H9 (cell line): ENCODE data around the gene RAB40B. TPM values are rescaled to one million over a fixed set of nuclear protein-coding genes. Genes with fewer than 3 reads are reported as not detected.

Experiments used
- DNase-seq: peaks from one replicate; pipeline ENCODE4 v3.0.0-alpha.2; 2017
- H2AFZ ChIP-seq: one replicate; pipeline ENCODE4 v1.6.1; 2013; ENCODE audit warnings: mild to moderate bottlenecking, low read length, control low read depth, moderate library complexity
- H2AK5ac ChIP-seq: 2 replicates; pipeline ENCODE4 v1.6.1; 2013; ENCODE audit warnings: low read length, control low read depth, mixed read lengths; ENCODE audit not compliant: insufficient read length
- H2BK120ac ChIP-seq: one replicate; pipeline ENCODE4 v1.6.1; 2013; ENCODE audit warnings: low read depth, mild to moderate bottlenecking, low read length, control low read depth, inconsistent platforms; ENCODE audit not compliant: poor library complexity, severe bottlenecking
- H2BK12ac ChIP-seq: 2 replicates; pipeline ENCODE4 v1.6.1; 2013; ENCODE audit warnings: low read length, control low read depth, mixed read lengths, low read depth; ENCODE audit not compliant: insufficient read length
- H2BK15ac ChIP-seq: 2 replicates; pipeline ENCODE4 v1.6.1; 2013; ENCODE audit warnings: low read depth, low read length, control low read depth
- H2BK20ac ChIP-seq: one replicate; pipeline ENCODE4 v1.6.1; 2013; ENCODE audit warnings: low read depth, mild to moderate bottlenecking, low read length, control low read depth, inconsistent platforms; ENCODE audit not compliant: poor library complexity, severe bottlenecking
- H2BK5ac ChIP-seq: 2 replicates; pipeline ENCODE4 v1.6.1; 2013; ENCODE audit warnings: low read length, control low read depth, mixed read lengths; ENCODE audit not compliant: insufficient read length
- H3K14ac ChIP-seq: 2 replicates; pipeline ENCODE4 v1.6.1; 2013; ENCODE audit warnings: low read length, control low read depth; ENCODE audit not compliant: insufficient read depth
- H3K18ac ChIP-seq: 2 replicates; pipeline ENCODE4 v1.6.1; 2013; ENCODE audit warnings: low read depth, mild to moderate bottlenecking, mixed read lengths, low read length, control low read depth; ENCODE audit not compliant: insufficient read length
- H3K23ac ChIP-seq: 2 replicates; pipeline ENCODE4 v1.6.1; 2013; ENCODE audit warnings: low read length, control low read depth, mixed read lengths, low read depth; ENCODE audit not compliant: insufficient read length
- H3K23me2 ChIP-seq: 2 replicates; pipeline ENCODE4 v1.6.1; 2013; ENCODE audit warnings: low read depth, mild to moderate bottlenecking, mixed read lengths, low read length, control low read depth; ENCODE audit not compliant: insufficient read length, poor library complexity, severe bottlenecking
- H3K27ac ChIP-seq: 2 replicates; pipeline ENCODE4 v1.5.1; 2013; ENCODE audit warnings: low read length, control low read depth, mixed read lengths, low read depth; ENCODE audit not compliant: insufficient read length
- H3K27me3 ChIP-seq: 2 replicates; pipeline ENCODE4 v1.6.1; 2013; ENCODE audit warnings: low read length, control low read depth, inconsistent platforms; ENCODE audit not compliant: insufficient read depth
- H3K4ac ChIP-seq: 2 replicates; pipeline ENCODE4 v1.6.1; 2013; ENCODE audit warnings: low read depth, mild to moderate bottlenecking, control low read depth, inconsistent platforms, low read length, moderate library complexity
- H3K4me1 ChIP-seq: 2 replicates; pipeline ENCODE4 v1.6.1; 2013; ENCODE audit warnings: low read length, control low read depth, inconsistent platforms; ENCODE audit not compliant: insufficient read depth
- H3K4me2 ChIP-seq: 2 replicates; pipeline ENCODE4 v1.6.1; 2013; ENCODE audit warnings: low read length, control low read depth, mixed read lengths; ENCODE audit not compliant: insufficient read length, insufficient read depth
- H3K56ac ChIP-seq: 2 replicates; pipeline ENCODE4 v1.6.1; 2013; ENCODE audit warnings: low read depth, mild to moderate bottlenecking, mixed read lengths, low read length, control low read depth; ENCODE audit not compliant: insufficient read length
- H3K79me1 ChIP-seq: 2 replicates; pipeline ENCODE4 v1.6.1; 2013; ENCODE audit warnings: low read depth, mild to moderate bottlenecking, moderate library complexity, low read length, control low read depth, inconsistent platforms; ENCODE audit not compliant: insufficient read depth, poor library complexity, severe bottlenecking
- H3K79me2 ChIP-seq: 2 replicates; pipeline ENCODE4 v1.6.1; 2013; ENCODE audit warnings: low read length, control low read depth, inconsistent platforms; ENCODE audit not compliant: insufficient read depth
- H3K9ac ChIP-seq: 2 replicates; pipeline ENCODE4 v1.6.1; 2013; ENCODE audit warnings: low read length, control low read depth, mixed read lengths; ENCODE audit not compliant: insufficient read length; ENCODE audit errors: extremely low read depth
- H3K9me3 ChIP-seq: one replicate; pipeline ENCODE4 v1.6.1; 2013; ENCODE audit warnings: low read depth, low read length, inconsistent platforms; ENCODE audit not compliant: control insufficient read depth
- H3T11ph ChIP-seq: one replicate; pipeline ENCODE4 v1.6.1; 2013; ENCODE audit warnings: mild to moderate bottlenecking, low read length, control low read depth, inconsistent platforms
- H4K20me1 ChIP-seq: one replicate; pipeline ENCODE4 v1.6.1; 2013; ENCODE audit not compliant: control insufficient read depth, insufficient read length, insufficient read depth
- H4K5ac ChIP-seq: 2 replicates; pipeline ENCODE4 v1.6.1; 2013; ENCODE audit warnings: low read depth, mild to moderate bottlenecking, mixed read lengths, low read length, control low read depth; ENCODE audit not compliant: insufficient read length
- H4K8ac ChIP-seq: replicated peaks from 2 replicates; pipeline ENCODE4 v1.6.1; 2013; ENCODE audit warnings: low read length, control low read depth, mixed read lengths, low read depth; ENCODE audit not compliant: insufficient read length
- H4K91ac ChIP-seq: 2 replicates; pipeline ENCODE4 v1.6.1; 2013; ENCODE audit warnings: low read depth, mild to moderate bottlenecking, moderate library complexity, mixed read lengths, low read length, control low read depth; ENCODE audit not compliant: insufficient read length
- H3K27ac Mint-ChIP-seq, 3 experiments: 2 replicates in 2 of 3; 3 replicates in 1 of 3; pipeline ENCODE4 v1.8.0; 2020 to 2021; ENCODE audit warnings: mixed read lengths in 3 of 3, mild to moderate bottlenecking in 1 of 3, moderate library complexity in 1 of 3
- H3K27me3 Mint-ChIP-seq: 2 replicates; pipeline ENCODE4 v1.8.0; 2021; ENCODE audit warnings: low read depth, mild to moderate bottlenecking, moderate library complexity, mixed read lengths
- H3K36me3 Mint-ChIP-seq, 3 experiments: 2 replicates in 2 of 3; 3 replicates in 1 of 3; pipeline ENCODE4 v1.8.0; 2020 to 2021; ENCODE audit warnings: low read depth in 3 of 3, mixed read lengths in 3 of 3; ENCODE audit not compliant: insufficient read depth in 1 of 3
- H3K4me1 Mint-ChIP-seq, 2 experiments: 2 replicates each; pipeline ENCODE4 v1.8.0; 2020; ENCODE audit warnings: mixed read lengths in 2 of 2
- H3K4me3 Mint-ChIP-seq, 2 experiments: 2 replicates in 1 of 2; 3 replicates in 1 of 2; pipeline ENCODE4 v1.8.0; 2020 to 2021; ENCODE audit warnings: mild to moderate bottlenecking in 2 of 2, mixed read lengths in 2 of 2, moderate library complexity in 1 of 2
- H3K9me3 Mint-ChIP-seq, 2 experiments: 2 replicates in 1 of 2; 3 replicates in 1 of 2; pipeline ENCODE4 v1.8.0; 2020; ENCODE audit warnings: mild to moderate bottlenecking in 2 of 2, mixed read lengths in 2 of 2, moderate library complexity in 1 of 2
- WGBS: extraction: QIAGEN DNeasy Blood & Tissue Kit; methylation state at CpG from one replicate; pipeline ENCODE4 v1.1.7; 2013; ENCODE audit warnings: missing lambda C conversion rate, low lambda C conversion rate, mixed read lengths; ENCODE audit not compliant: insufficient read length; ENCODE audit errors: extremely low coverage; 5-methylcytosine and 5-hydroxymethylcytosine counted together
- total RNA-seq: library from RNA; stranded (reverse); gene quantifications from 2 replicates; pipeline ENCODE4 v1.2.1, GENCODE V29; 2021
- TF ChIP-seq, protein P1 (sequence below): fragments of 200-600 bp; sonication (generic); conservative IDR thresholded peaks from 3 replicates; pipeline ENCODE4 v1.8.0; 2021; ENCODE audit warnings: antibody characterized with exemption, mild to moderate bottlenecking

Gene RAB40B
- total RNA-seq, 1 experiment from 2014 or later = 3.5 TPM

DNA sequence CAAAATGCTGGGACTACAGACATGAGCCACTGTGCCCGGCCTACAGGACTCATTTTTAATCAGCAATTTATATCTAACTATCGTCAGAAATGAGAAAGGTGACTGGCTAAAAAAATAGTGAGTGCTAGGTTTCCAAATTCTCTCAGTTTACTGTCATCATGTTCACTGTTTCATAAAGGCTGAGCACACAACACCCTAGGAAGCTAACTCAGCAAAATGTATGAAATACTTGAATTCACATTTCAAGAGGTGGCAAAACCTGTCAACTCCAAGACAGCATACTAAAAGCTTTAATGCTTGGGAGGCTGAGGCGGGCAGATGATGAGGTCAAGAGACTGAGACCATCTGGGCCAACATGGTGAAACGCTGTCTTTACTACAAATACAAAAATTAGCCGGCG, 67.0 kb downstream of the RAB40B start:
- no peak for DNase-seq
- H3T11ph ChIP-seq = no peak overlapping the region
- H3K23me2 ChIP-seq = no peaks in the 10 kb centered on the region
- H2BK12ac ChIP-seq = no peak overlapping the region
- no peaks in the 10 kb centered on the region for H4K20me1 ChIP-seq
- H2AFZ ChIP-seq = no peak overlapping the region
- H3K79me1 ChIP-seq = peaks cover 12% of the 10 kb centered on the region
- H3K27me3 Mint-ChIP-seq = no peaks in the 10 kb centered on the region
- no peak overlapping the region for H4K5ac ChIP-seq
- H3K9me3 ChIP-seq = no peaks in the 10 kb centered on the region
- H3K27ac Mint-ChIP-seq = no peak overlapping the region
- peaks cover under 1% of the 10 kb centered on the region in 2 experiments; a peak in 2 of 4 replicates for H3K4me1 Mint-ChIP-seq
- no peak overlapping the region for H2BK120ac ChIP-seq
- no peak overlapping the region for H3K9ac ChIP-seq
- no peak overlapping the region for H4K8ac ChIP-seq
- no peak overlapping the region for H3K18ac ChIP-seq
- H3K27ac ChIP-seq = no peak overlapping the region
- no peak overlapping the region for H3K4me3 Mint-ChIP-seq
- no peak overlapping the region for H3K4ac ChIP-seq
- H3K56ac ChIP-seq = no peak overlapping the region
- H3K14ac ChIP-seq = no peak overlapping the region
- no CpG with 5 or more reads among the region's 6 CpGs for WGBS
- H3K27me3 ChIP-seq = no peaks in the 10 kb centered on the region
- TF ChIP-seq, protein P1, sequence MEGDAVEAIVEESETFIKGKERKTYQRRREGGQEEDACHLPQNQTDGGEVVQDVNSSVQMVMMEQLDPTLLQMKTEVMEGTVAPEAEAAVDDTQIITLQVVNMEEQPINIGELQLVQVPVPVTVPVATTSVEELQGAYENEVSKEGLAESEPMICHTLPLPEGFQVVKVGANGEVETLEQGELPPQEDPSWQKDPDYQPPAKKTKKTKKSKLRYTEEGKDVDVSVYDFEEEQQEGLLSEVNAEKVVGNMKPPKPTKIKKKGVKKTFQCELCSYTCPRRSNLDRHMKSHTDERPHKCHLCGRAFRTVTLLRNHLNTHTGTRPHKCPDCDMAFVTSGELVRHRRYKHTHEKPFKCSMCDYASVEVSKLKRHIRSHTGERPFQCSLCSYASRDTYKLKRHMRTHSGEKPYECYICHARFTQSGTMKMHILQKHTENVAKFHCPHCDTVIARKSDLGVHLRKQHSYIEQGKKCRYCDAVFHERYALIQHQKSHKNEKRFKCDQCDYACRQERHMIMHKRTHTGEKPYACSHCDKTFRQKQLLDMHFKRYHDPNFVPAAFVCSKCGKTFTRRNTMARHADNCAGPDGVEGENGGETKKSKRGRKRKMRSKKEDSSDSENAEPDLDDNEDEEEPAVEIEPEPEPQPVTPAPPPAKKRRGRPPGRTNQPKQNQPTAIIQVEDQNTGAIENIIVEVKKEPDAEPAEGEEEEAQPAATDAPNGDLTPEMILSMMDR = no peak
- no peaks in the 10 kb centered on the region for H3K9me3 Mint-ChIP-seq
- no peak overlapping the region for H2AK5ac ChIP-seq
- H2BK5ac ChIP-seq = no peak overlapping the region
- no peak overlapping the region for H3K23ac ChIP-seq
- peaks cover 7% of the 10 kb centered on the region; the same call in 1 of the 2 replicates for H3K79me2 ChIP-seq
- H2BK20ac ChIP-seq = no peak overlapping the region
- H3K4me2 ChIP-seq = no peak overlapping the region
- no peaks in the 10 kb centered on the region for H3K4me1 ChIP-seq
- H2BK15ac ChIP-seq = no peak overlapping the region
- peaks cover 13 to 56% (median 55%) of the 10 kb centered on the region in 3 experiments; a peak in 6 of 7 replicates for H3K36me3 Mint-ChIP-seq
- H4K91ac ChIP-seq = no peak overlapping the region
